Esophagus squamous epithelium (tissue), 5 donors: ENCODE results near the gene CCR4. TPM values are rescaled to one million over a fixed set of nuclear protein-coding genes. Genes with fewer than 3 reads are reported as not detected.

Experiments
- DNase-seq: peaks from one replicate; lab custom pipeline; 2025; lab: John Stamatoyannopoulos, UW
- H3K27ac ChIP-seq, 4 donors: fragments of 200-600 bp; sonication (generic); one replicate each; pipeline ENCODE4 v1.5.1; 2016 to 2019; ENCODE audit warnings: mild to moderate bottlenecking in 1 of 4
- H3K27me3 ChIP-seq, 4 donors: fragments of 200-600 bp; sonication (generic); 1 replicate in 3 of 4; 2 replicates in 1 of 4; pipeline versions ENCODE4 v1.5.1 to v1.6.0; 2017 to 2021; ENCODE audit warnings: antibody characterized with exemption in 1 of 4
- H3K36me3 ChIP-seq, 3 donors: fragments of 200-600 bp; sonication (generic); one replicate each; pipeline ENCODE4 v1.5.1; 2016 to 2019
- H3K4me1 ChIP-seq, 3 donors: fragments of 200-600 bp; sonication (generic); one replicate each; pipeline ENCODE4 v1.5.1; 2017 to 2019
- H3K4me3 ChIP-seq, 4 donors: fragments of 200-600 bp; sonication (generic); 1 replicate in 3 of 4; 2 replicates in 1 of 4; pipeline ENCODE4 v1.5.1; 2016 to 2019; ENCODE audit warnings: mild to moderate bottlenecking in 2 of 4, moderate library complexity in 1 of 4
- H3K9me3 ChIP-seq, 3 donors: fragments of 200-600 bp; sonication (generic); one replicate each; pipeline ENCODE4 v1.5.1; 2016 to 2019
- POLR2A ChIP-seq, 4 donors: fragments of 450-650 bp; IDR thresholded peaks; one replicate each; pipeline ENCODE4 v1.6.1; 2017; ENCODE audit warnings: antibody characterized with exemption in 4 of 4, mild to moderate bottlenecking in 4 of 4, moderate library complexity in 3 of 4
- WGBS, 2 donors: methylation state at CpG; one replicate each; pipeline ENCODE4 v1.1.5; 2018; 5-methylcytosine and 5-hydroxymethylcytosine counted together
- intact Hi-C: fragments of 100-400 bp; cut with DNase I; formaldehyde crosslinking; loops from one replicate; pipeline ENCODE4 v1.15.0; 2022
- total RNA-seq, 4 donors: library from RNA; depleted of rRNA; stranded (reverse); fragments of >200 nt; gene quantifications; one replicate each; pipeline ENCODE4 v1.1.0, GENCODE V29; 2016
- TF ChIP-seq, protein P1 (sequence below), 6 experiments: fragments of 450-650 bp in 4 of 6; fragments of 200-600 bp in 2 of 6; sonication (generic) in 2 of 6; IDR thresholded peaks; one replicate each; pipeline ENCODE4 v1.5.1; 2016 to 2019; ENCODE audit warnings: antibody characterized with exemption in 6 of 6, mild to moderate bottlenecking in 4 of 6, moderate library complexity in 4 of 6
- donor health status: DM: yes; HTN: yes; CAD: no.

CCR4 gene
- total RNA-seq, 4 donors from 2014 or later = 0.27 to 0.94 (median 0.62) TPM

DNA sequence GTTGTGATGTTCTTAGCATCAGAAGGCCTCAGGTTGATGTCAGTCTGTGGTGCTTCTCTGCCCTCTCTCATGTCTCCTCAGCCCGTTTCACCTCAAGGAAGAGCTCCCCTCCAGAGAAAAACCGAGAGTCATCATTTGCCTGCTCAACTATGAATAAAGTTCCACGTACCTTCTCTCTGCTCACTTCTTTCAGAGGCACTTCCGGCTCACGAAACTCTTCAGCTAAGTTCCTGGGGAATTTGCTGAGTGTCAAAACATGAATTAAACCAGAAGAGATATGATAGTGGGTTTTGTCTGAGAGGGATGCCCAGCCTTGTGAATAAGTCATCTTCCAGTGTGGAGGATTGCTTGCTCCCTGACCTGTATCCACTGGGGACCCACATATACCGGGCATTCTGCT, 37.7 kb downstream of the CCR4 start:
- no peaks in the 10 kb centered on the region for H3K27me3 ChIP-seq
- H3K36me3 ChIP-seq = no peaks in the 10 kb centered on the region
- H3K4me1 ChIP-seq = peaks cover 0 to 6% (median 0%) of the 10 kb centered on the region in 3 donors
- DNase-seq = no peak
- no peak overlapping the region for H3K27ac ChIP-seq
- no peak overlapping the region for H3K4me3 ChIP-seq
- TF ChIP-seq, protein P1, sequence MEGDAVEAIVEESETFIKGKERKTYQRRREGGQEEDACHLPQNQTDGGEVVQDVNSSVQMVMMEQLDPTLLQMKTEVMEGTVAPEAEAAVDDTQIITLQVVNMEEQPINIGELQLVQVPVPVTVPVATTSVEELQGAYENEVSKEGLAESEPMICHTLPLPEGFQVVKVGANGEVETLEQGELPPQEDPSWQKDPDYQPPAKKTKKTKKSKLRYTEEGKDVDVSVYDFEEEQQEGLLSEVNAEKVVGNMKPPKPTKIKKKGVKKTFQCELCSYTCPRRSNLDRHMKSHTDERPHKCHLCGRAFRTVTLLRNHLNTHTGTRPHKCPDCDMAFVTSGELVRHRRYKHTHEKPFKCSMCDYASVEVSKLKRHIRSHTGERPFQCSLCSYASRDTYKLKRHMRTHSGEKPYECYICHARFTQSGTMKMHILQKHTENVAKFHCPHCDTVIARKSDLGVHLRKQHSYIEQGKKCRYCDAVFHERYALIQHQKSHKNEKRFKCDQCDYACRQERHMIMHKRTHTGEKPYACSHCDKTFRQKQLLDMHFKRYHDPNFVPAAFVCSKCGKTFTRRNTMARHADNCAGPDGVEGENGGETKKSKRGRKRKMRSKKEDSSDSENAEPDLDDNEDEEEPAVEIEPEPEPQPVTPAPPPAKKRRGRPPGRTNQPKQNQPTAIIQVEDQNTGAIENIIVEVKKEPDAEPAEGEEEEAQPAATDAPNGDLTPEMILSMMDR (IDR thresholded peaks at IDR 0.05) = no peak
- no peak for TF ChIP-seq POLR2A (IDR thresholded peaks at IDR 0.05)
- intact Hi-C loops = no loop called here
- WGBS, 2 donors = 63 to 83% methylated on average over 3 to 6 of the region's 6 CpGs
- no peaks in the 10 kb centered on the region for H3K9me3 ChIP-seq

DNA sequence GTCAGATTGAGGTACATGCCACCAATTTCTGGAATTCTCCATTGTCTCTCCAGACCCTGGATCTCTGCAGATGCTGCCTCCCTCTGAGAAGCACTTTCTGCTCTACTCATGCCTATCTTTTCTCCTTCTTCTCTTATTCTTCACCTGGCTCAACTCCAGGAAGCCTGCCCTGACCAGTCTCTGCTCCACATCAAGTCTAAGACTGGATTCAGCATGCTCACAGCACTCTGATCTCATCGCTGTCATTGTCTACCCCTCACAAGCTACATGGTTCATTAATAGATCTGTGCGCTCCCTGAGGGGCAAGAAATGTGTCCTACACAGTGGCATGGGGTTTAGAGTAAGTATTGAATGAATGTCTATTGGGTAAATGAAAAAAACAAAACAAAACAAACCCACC, 38.7 kb downstream of the CCR4 start:
- no peak for DNase-seq
- H3K9me3 ChIP-seq = no peaks in the 10 kb centered on the region
- H3K4me1 ChIP-seq = peaks cover 0 to 6% (median 0%) of the 10 kb centered on the region in 3 donors
- no peaks in the 10 kb centered on the region for H3K36me3 ChIP-seq
- intact Hi-C loops = no loop called here
- TF ChIP-seq, protein P1 (IDR thresholded peaks at IDR 0.05) = no peak
- TF ChIP-seq POLR2A (IDR thresholded peaks at IDR 0.05) = no peak
- 56 to 61% methylated on average over 2 of the region's 2 CpGs for WGBS, 2 donors
- H3K27ac ChIP-seq = no peak overlapping the region
- H3K27me3 ChIP-seq = no peaks in the 10 kb centered on the region
- H3K4me3 ChIP-seq = no peak overlapping the region

DNA sequence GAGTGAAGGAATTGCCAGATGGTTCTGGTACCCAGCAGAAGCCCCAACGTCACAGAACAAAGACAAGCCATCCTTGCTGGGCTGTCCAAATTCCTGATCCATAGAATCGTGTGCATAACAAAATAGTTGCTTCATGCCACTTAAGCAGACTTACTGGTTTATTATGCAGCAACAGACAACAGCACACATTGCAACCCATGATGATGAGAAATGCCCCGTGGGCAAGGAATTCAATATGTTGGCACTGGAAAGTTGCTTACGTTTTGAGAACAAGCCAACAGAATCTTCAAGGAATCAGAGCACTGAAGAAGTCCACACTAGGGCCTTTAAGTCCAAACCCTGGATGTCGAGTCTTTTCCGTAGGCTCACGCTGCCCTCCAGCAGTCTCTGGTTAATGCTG, 40.3 kb downstream of the CCR4 start:
- no peak for DNase-seq
- WGBS, 2 donors = 55 to 77% methylated on average over 5 to 7 of the region's 7 CpGs
- H3K27me3 ChIP-seq = no peaks in the 10 kb centered on the region
- no peak overlapping the region for H3K4me3 ChIP-seq
- H3K36me3 ChIP-seq = peaks cover 0 to 1% (median 0%) of the 10 kb centered on the region in 3 donors
- intact Hi-C loops = no loop called here
- H3K9me3 ChIP-seq = no peaks in the 10 kb centered on the region
- H3K27ac ChIP-seq = no peak overlapping the region
- no peak for TF ChIP-seq POLR2A (IDR thresholded peaks at IDR 0.05)
- TF ChIP-seq, protein P1 (IDR thresholded peaks at IDR 0.05) = no peak
- H3K4me1 ChIP-seq = peaks cover 0 to 6% (median 0%) of the 10 kb centered on the region in 3 donors

DNA sequence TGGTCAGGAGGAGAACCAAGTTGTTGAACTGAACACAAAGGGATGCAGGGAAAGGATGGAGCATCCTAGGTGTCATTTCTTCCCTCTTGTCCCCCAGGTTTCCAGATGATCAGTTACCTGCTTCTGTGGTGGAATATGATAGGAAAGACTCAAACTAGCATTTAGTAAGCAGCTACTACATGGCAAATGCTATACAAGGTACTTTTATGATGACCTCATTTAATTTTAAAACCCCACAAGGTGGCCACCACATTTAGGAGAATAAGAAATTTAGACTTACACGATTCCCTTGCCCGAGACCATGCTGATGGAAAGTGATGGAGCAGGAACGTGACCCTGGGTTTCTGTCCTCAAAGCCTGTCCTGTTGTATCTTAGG, 40.9 kb downstream of the CCR4 start:
- H3K4me1 ChIP-seq = peaks cover 0 to 6% (median 0%) of the 10 kb centered on the region in 3 donors
- H3K27me3 ChIP-seq = no peaks in the 10 kb centered on the region
- TF ChIP-seq, protein P1 (IDR thresholded peaks at IDR 0.05) = no peak
- TF ChIP-seq POLR2A (IDR thresholded peaks at IDR 0.05) = no peak
- no peak overlapping the region for H3K27ac ChIP-seq
- H3K4me3 ChIP-seq = no peak overlapping the region
- no peak for DNase-seq
- no peaks in the 10 kb centered on the region for H3K9me3 ChIP-seq
- intact Hi-C loops = no loop called here
- peaks cover 0 to 6% (median 0%) of the 10 kb centered on the region in 3 donors for H3K36me3 ChIP-seq
- 83 to 100% methylated on average over 1 to 3 of the region's 3 CpGs for WGBS, 2 donors

DNA sequence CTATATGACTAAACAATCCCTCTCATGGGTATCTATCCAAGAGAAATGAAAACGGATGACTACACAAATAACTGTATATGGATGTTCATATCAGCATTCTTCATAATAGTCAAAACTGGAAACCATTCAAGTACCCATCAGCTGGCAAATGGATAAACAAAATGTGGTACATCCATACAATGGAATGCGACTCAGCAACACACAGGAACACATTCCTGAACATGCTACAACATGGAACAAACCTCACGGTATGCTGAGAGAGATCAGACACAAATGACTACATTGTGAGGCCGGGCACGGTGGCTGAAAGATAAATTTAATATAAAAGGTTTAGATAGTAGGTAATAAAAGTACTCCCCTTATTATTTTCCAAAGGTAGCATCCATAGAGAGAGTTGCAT, 42.6 kb downstream of the CCR4 start:
- no peaks in the 10 kb centered on the region for H3K9me3 ChIP-seq
- peaks cover 0 to 6% (median 0%) of the 10 kb centered on the region in 3 donors for H3K4me1 ChIP-seq
- WGBS, 2 donors = 33 to 56% methylated on average over 5 of the region's 5 CpGs
- TF ChIP-seq, protein P1 (IDR thresholded peaks at IDR 0.05) = no peak
- TF ChIP-seq POLR2A (IDR thresholded peaks at IDR 0.05) = no peak
- peaks cover 0 to 21% (median 0%) of the 10 kb centered on the region in 3 donors for H3K36me3 ChIP-seq
- H3K27me3 ChIP-seq = no peaks in the 10 kb centered on the region
- intact Hi-C loops = no loop called here
- no peak overlapping the region for H3K27ac ChIP-seq
- no peak overlapping the region for H3K4me3 ChIP-seq
- DNase-seq = no peak
